Ammon's horn (tissue), 1 donor: Measurements from ENCODE around the gene NELL2.
"Not testable (repeated sequence)": the region's sequence is repeated elsewhere in the genome, so short reads cannot be mapped to it uniquely, and the experiment has no call there.

Experiments
- DNase-seq: peaks from one replicate; pipeline ENCODE4 v3.0.0-alpha.2; 2016; ENCODE audit warnings: low spot score

NELL2 gene

DNA sequence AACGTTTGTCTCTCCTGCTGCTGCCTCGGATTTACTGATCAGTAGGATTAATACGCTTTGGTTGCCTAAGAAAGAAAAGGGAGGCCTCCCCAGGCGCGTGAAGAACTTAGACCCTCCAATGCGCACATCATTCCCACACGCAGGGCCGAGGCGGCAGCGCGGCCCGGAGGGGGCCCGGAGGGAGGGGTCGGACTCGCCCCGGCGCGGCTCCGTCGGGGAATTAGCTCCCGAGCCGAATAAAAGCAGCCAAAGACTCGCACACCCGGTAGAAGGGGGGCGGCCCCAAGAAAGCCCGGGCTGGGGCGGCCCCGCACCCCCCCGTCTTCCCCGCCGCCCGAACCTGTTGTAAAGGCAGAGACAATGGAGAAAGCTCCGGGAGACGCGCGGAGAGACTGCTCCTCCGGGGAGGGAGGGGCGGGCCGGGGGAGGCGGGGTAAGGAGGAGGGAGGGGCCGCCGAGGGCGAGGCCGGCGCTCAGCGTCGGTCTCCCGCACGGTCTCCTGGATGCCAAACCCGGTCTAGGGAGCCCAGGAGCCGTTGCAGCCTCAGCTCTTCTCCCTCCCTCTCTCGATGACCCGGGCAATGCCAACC, at the start of gene NELL2:
Gene NELL2, minus strand, starts transcription at position 362 of the 590 bp plus-strand sequence. CDS start 446 bp downstream, outside the sequence.
- peak; percentile 65 for DNase-seq

DNA sequence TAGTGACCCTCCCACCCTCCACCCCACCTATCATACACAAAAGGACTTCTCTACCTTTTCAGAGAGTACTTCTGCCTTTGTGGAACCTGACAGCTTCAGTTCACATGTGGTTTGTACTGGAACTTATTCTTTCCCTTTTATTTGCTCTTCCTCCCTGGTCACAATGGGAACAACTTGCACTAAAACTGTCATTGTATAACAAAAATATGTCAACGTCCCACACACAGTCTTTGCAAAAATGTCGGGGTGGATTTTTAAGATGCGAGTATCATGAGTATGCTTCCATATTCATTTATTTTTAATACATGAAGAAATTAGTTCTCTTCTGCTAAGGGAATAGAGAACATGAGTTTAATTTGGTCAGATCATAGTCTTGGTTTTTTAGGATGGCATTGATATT, 45.6 kb upstream of the NELL2 start:
- peak; percentile 4 for DNase-seq

DNA sequence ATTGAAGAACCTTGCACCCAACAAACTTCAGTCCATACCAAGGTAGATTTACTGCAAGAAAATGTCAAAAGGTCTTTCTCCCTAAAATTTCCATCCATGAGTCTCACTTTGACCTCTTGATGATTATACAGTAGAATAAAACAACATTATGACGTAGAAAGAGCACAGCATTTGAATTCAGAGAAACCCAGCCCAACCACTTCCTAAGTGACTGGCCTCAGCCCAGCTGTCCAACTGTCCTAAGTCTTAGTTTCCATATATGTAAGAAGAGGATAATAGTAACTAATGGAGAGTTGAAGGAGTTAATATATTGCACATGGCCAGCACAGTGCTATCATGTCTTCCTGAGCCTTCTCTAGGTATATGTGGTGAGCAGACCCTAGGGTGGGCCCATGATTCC, 41.0 kb upstream of the NELL2 start:
- no peak for DNase-seq

DNA sequence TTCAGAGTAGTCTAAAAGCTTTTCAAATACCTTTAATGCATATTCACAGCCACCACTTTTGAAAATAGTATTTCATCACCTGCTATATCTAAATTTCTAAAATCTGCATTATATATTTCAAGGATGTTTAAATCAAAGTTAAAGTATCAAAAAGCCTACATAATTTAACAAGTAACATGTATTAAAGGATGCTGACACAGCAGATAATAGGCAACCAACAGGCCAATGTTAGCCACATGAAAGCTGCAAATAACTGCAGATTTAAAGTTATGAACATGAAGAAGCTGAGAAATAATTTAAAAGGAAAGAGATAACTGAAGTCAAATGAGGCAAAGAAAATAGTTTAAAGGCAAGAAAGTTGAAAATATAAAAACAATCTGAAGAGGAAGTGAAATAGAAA, 39.8 kb upstream of the NELL2 start:
- DNase-seq: no peak

DNA sequence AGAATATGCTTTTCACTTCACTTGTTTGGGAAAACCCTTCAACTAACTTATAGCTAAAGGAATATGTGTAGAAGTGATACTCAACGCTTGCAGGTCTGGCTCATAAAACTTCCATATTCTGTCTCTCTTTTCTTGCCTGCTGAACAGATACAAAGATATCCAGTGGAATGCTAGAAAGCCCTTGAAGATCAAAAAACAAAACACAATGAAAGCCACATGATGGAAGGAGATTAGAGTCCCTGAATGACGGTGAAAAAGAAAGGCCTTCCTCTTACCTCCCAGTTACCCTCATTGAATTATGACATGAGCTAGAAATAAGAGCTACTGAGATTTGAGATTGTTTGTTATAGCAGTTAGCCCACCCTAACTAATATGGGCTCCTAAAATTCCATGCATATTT, 28.2 kb upstream of the NELL2 start:
- no peak for DNase-seq

DNA sequence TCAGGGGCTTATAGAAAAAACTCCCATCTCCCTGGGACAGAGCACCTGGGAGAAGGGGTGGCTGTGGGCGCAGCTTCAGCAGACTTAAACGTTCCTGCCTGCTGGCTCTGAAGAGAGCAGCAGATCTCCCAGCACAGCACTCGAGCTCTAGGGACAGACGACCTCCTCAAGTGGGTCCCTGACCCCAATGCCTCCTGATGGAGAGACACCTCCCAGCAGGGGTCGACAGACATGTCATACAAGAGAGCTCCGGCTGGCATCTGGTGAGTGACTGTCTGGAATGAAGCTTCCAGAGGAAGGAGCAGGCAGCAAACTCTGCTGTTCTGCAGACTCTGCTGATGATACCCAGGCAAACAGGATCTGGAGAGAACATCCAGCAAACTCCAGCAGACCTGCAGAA, 22.0 kb upstream of the NELL2 start:
- DNase-seq: not testable (repeated sequence)

DNA sequence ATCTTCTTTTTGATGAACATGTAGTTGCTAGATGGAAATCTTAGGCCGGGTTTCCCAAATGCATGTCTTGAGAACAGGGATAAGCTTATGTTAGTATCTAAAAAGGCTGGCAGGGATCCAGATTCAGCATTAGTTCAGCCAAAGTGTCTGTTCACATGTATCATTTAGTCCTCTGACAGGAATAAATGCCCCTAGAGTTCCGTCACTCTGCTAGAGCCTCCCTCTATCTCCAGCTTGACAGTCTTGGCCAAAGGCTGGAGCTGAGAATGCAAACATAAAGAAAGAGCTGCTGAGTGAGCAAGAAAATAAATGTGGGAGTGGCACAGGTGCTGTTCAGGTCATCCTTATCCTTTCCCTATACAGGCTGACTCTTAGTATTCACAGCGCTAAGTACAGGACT, 13.8 kb upstream of the NELL2 start:
- no peak for DNase-seq

DNA sequence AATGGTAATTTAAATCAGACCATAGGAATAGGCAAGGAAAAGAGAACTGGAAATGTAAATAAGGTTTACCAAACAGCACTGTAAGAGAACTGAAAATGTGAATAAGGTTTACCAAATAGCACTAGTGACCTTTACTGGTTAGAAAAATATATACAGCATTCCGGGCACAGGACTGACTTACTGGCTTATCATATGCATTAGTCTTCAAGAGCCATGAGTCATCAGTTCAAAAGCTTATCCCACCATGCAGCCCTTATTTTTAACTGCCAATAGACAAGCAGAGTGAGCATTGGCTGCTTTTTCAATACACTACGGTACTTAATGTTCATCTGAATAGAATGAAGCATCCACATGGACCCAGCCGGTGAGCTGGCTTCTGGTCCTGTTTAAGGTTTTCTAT, 13.0 kb upstream of the NELL2 start:
- DNase-seq: no peak

DNA sequence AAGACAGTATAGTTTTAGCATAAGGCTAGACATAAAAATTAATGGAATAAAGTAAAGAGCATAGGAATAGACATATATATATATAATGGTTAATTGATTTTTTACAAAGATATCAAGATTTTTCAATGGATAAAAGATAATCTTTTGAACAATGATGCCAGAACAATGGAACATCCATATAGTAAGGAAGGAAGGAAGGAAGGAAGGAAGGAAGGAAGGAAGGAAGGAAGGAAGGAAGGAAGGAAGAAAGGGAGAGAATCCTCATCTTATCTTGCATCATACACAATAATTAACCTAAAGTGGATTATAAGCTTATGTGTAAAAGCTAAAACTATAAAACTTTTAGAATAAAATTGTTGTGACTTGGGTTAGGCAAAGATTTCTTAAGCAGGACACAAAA, 9.8 kb upstream of the NELL2 start:
- no peak for DNase-seq

DNA sequence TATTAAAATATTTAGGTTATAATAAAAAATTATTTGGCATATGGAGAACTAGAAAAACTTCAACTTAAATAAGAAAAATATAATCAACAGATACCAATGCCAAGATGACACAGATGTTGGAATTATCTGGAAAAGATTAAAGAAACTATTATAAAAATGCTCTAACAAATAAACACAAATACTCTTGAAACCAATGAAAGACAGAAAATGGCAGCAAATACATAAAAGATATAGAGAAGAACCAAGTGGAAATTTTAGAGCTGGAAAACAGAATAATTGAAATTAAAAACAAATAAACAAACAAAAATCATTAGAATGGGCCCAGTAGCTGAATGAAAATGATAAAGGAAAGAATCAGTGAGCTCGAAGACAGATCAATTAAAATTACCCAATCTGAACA, 5.1 kb upstream of the NELL2 start:
- no peak for DNase-seq

DNA sequence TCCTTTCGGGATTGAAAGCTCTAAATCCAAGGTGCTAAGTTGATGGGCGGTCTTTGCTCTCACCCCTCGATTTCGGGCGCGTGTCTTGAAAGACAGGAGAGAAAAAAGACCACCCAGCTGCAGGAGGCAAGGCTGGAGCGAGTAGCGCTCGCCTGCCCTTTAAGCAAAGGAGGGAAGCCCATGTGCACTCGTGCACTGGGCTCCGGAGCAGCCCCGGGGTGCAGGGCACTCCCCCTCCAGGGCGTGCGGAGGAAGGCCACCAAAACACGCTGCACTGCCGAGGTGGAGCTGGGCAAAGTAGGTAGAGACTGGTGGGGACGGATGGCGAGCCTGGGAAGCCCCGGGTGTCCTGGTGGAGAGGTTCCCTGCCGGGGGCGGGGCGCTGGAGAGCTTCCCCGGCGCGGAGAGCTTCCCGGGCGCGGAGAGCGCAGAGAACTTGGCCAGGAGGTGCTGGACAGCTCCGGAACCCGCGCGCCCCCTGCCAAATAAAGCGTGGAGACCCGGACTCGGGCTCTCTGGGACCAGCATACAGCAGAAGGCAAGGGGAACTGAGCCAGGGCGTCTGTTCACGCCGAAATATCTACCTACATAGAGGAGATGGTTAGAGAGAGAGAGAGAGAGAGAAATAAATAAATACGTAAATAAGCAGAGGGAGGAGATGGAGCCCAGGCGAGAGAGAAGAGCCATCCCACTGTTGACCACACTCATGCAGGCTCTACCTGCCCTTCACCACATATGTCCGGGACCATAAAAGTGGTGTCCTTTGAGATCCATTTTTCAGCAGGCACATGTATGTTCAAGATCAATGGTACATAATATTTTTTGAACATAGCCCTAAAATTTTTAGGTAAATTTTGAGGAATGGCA, 662 bp upstream of the NELL2 start:
- DNase-seq: peak; percentile 16

DNA sequence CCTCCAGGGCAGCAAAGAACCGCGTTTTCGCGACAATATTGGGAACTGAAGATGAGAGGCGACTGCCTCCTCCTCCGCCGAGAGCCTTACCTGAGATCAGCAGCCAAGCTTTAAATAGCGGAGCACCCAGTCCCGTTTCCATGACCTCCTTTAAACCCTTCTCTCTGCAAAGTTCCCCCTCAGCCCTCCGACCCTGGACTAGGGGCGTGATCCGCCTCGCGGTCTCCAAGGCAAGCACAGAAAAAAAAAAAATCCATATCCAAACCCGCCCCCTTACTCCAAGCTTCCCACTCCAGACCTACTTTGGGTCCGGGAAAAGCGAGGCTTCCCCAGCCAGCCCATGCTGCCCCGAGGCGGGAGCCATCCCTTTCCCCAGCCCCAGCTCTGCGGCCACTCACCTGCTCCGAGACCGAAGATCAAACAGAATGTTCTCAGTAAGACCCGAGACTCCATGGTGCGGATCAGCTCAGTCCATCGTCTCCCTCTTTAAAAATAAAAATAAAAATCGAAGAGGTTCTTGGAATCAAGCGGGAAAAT, 630 bp downstream of the NELL2 start:
- no peak for DNase-seq

DNA sequence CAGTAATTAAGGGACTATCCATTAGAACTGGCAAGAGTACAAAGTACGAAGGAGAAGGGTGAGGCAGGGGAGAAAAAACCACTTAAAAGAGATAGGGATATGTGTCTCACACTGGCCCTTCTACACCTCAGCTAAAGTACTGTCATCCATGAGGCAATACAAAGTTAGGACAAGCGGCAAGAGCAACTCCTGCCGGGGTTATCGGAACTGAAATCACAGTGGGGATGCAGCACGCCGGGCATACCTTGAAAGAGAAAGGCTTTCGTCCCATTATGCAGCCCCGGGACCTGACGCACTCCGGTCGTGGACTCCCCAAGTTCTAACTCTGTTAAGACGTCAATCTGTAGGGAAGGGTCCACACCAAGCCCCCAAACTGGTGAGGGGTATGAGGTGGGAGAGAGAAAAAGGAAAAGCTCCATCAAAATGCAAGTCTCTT, 1.1 kb downstream of the NELL2 start:
- no peak for DNase-seq

DNA sequence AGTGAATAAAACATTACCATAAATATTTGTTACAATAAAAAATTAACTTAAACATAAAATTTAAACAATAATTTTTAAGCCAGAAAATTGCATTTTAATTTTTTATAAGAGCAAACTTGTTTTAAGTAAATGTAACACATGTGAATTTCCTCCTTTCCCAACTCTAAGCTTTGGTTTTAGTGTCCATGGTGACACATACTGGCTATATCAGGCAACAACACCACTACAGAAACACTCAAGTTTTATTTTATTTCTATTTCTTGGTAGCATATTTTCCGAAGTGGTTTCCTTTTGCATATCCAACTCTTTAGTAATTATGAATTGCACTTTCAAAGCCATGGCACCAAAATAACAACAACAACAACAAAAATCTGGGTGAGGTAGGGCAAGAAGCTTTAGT, 2.2 kb downstream of the NELL2 start:
- peak; percentile 57 for DNase-seq

DNA sequence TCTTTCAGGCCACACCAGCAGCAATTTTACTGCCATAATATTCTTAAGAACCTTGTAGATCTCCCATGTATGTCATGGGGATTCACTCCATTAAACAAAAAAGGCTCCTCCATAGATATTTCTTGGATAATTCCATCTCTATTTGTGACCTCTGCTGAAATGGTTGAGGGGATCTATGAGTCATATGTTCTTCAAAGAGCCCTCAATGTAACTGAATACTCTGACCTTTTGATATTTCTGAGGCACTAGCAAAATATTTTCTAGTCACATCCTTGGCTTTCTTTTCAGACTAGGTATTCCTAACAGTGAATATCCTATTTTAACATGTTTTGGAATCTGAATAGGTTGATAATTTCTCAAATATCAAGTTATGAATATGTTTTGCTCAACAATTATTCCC, 6.6 kb downstream of the NELL2 start:
- DNase-seq: no peak

DNA sequence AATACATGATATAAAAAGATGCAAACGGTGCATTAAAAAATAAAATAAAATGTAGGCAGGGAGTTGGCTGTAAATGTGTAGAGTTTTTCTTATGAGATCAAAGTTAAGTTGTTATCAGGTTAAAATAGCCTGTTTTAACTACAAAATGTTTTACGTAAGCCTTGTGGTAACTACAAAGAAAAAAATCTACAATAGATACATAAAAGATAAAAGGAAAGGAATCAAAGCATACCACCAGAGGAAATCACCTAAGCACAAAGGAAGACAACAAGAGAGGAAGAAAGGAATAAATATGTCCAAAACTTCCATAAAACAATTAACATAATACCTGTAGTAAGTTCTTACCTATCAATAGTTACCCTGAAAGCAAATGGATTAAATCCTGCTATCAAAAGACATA, 12.2 kb downstream of the NELL2 start:
- no peak for DNase-seq

DNA sequence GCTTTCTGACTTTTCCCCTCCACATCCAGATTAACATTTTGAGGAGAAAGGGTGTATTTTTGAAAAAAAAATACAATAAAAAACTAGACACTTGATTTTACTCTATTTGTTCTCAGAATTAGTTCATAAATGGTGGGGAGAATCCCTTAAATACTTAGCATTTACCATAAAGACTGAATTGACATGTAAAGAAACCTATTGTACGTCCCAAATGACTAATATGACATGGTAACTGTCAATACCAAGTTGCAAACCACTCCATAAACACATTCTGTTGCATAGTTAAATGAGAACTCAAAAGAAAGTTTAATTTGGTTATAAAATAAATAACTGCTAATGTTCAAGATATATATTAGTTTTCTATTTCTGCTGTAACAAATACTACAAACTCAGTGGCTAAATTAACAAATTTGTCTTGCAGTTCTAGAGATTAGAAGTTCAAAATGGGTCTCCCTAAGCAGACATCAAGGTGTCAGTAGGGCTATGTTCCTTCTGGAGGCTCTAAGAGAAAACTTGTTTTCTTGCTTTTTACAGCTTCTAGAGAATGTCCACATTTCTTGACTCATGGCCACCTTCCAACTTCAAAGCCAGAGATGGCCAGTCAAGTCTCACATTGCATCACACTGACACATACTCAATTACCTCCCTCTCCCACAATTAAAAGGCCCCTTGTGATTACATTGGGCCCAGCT, 16.0 kb downstream of the NELL2 start:
- DNase-seq: no peak

DNA sequence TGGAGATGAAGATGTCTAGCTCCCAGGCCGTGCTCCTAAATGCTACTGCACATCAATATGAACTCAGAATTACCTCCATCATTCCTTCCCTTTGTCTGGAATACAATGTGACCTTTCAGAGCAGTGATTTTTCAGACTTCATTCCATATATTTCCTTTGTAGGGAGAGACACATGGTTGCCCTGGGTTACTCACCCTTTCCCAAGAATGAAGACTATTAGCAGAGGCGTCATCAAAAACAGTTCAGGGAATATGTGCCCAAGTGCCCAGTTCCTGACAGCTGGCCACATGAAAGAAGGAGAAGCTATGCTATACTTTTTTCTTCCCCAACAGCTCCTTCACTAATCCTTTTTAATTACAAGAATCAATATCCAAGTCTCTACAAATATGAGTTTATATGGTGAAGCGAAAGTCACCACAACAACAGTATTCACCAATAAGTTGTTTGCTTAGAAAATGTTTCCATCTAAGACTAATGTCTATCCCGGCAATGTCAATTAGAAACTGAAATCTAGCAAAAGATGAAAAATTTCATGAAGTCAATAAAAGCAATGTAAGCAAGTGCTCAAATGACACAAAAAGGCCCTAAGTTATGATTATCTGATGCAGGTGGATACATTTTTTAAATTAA, 17.8 kb downstream of the NELL2 start:
- no peak for DNase-seq

DNA sequence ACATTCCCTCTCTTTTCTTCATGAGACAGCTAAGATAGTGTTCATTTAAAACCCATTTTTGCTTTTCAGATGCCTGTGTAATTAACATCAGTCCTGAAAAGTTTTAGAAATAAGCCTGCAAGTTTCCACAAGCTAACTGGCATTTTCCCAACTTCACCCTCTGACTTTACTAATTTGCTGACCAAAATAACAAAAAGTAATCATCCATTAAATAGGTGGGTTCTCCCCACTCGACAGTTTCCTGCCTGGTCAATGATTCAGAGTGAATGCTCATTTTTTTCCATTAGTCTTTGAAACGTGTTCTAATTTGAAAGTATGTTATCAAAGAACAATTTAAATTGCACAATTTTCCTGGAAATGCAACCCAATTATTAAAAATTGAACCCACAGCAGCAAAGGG, 23.6 kb downstream of the NELL2 start:
- DNase-seq: no peak

DNA sequence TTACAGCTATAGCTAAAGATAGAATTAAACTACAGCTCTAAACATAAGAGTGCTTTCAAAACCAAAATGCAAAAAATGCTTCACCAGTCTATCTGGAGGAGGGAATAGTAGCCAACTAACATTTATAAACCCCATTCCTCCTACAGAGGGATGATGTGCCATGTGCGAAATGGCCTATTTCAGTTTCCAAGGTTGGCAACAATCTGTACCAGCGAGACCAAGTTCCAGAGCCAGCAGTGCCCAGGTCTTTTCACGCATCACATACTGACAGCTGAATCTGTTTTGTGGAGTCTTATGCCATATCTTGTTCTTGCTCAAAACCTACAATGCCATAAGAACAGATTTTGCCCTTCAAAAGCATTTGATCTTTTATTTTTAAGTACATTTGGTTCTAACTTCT, 24.5 kb downstream of the NELL2 start:
- DNase-seq: peak; percentile 36

DNA sequence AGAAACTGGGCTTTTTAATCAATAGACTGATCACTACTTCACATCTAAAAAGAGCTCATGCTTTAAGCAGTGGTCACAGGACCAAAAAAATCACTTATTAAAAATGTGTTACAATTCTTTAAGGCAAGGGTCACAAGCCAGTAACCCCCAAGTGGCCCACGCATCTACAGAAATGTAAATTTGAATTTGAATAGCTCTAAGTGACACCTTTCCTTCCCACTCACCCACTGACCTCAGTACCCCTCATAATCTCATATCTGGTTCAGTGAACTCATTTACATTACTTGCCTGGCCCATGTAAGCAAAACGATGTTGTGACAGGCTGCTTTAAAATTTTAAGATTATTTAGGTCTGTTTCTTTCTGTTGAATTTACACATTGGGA, 27.4 kb downstream of the NELL2 start:
- DNase-seq: no peak
